Muscle layer of colon (tissue), 2 donors: ENCODE measurements around the gene SELPLG.

Source experiments
- H3K27ac ChIP-seq: one replicate; pipeline ENCODE4 v1.7.0; 2013; ENCODE audit warnings: low read depth, mild to moderate bottlenecking, low read length, moderate library complexity
- H3K27me3 ChIP-seq, 2 donors: one replicate each; pipeline ENCODE4 v1.7.0; 2013; ENCODE audit warnings: low read length in 2 of 2, mild to moderate bottlenecking in 2 of 2; ENCODE audit not compliant: insufficient read depth in 2 of 2, control insufficient read depth in 1 of 2
- H3K36me3 ChIP-seq: one replicate; pipeline ENCODE4 v1.7.0; 2013; ENCODE audit warnings: mild to moderate bottlenecking, low read length; ENCODE audit not compliant: insufficient read depth
- H3K4me1 ChIP-seq: one replicate; pipeline ENCODE4 v1.7.0; 2013; ENCODE audit warnings: mild to moderate bottlenecking, low read length; ENCODE audit not compliant: insufficient read depth
- H3K4me3 ChIP-seq, 2 donors: one replicate each; pipeline ENCODE4 v1.7.0; 2013; ENCODE audit warnings: low read length in 2 of 2, low read depth in 1 of 2, mild to moderate bottlenecking in 1 of 2, moderate library complexity in 1 of 2
- H3K9ac ChIP-seq: one replicate; pipeline ENCODE4 v1.7.0; 2013; ENCODE audit warnings: low read length
- H3K9me3 ChIP-seq: one replicate; pipeline ENCODE4 v1.7.0; 2013; ENCODE audit warnings: mild to moderate bottlenecking, low read length
- donor health status: abdominal sarcoma.
- donor health status: Adenocarcinoma of cecum.

Gene SELPLG

DNA sequence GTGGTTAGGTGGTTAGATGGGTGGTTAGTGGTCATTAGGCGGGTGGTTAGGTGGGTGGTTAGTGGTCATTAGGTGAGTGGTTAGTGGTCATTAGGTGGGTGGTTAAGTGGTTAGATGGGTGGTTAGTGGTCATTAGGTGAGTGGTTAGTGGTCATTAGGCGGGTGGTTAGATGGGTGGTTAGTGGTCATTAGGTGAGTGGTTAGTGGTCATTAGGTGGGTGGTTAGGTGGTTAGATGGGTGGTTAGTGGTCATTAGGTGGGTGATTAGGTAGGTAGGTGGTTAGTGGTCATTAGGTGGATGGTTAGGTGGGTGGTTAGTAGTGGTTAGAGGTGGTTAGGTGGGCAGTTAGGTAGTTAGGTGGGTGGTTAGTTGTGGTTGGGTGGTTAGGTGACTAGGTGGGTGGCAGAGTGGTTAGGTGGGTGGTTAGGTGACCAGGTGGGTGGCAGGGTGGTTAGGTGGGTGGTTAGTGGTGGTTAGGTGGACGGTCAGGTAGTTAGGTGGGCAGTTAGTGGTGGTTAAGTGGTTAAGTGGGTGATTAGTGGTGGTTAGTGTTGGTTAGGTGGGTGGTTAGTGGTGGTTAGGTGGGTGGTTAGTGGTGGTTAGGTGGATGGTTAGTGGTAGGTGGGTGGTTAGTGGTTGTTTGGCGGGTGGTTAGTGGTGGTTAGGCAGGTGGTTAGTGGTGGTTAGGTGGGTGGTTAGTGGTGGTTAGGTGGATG lies 27.8 kb downstream of the SELPLG start:
- no peak overlapping the region for H3K27ac ChIP-seq
- peaks cover 7% of the 10 kb centered on the region for H3K4me1 ChIP-seq
- H3K27me3 ChIP-seq = peaks cover 0 to 13% of the 10 kb centered on the region in 2 donors
- H3K4me3 ChIP-seq = no peak overlapping the region
- H3K9ac ChIP-seq = no peak overlapping the region
- H3K36me3 ChIP-seq = no peaks in the 10 kb centered on the region
- H3K9me3 ChIP-seq = no peaks in the 10 kb centered on the region

DNA sequence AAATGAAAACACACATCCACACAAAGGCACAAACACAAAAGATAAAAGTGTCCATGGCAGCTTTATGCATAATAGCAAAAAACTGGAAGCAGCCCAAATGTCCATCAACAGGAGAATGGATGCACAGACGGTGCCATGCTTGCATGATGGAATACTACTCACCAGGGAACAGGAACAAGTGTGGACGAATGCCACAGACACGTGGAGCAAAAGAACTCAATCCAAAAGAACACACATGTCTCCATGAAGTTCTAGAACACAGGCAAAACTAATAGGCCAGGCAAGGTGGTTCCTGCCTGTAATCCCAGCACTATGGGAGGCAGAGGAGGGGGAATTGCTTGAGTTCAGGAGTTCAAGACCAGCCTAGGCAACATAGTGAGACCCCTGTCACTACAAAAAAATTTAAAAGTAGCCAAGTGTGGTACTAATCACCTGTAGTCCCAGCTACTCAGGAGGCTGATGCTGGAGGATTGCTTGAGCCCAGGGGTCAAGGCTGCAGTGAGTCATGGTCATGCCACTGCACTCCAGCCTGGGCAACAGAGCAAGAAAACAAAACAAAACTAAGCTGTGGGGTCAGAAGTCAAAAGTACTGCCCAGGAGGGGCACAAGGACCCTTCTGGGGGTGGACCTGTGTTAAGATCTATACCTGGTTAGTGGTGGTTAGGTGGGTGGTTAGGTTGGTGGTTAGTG lies 28.5 kb downstream of the SELPLG start:
- H3K27ac ChIP-seq = no peak overlapping the region
- peaks cover 0 to 13% of the 10 kb centered on the region in 2 donors for H3K27me3 ChIP-seq
- H3K9me3 ChIP-seq = no peaks in the 10 kb centered on the region
- H3K36me3 ChIP-seq = no peaks in the 10 kb centered on the region
- H3K9ac ChIP-seq = no peak overlapping the region
- H3K4me3 ChIP-seq = no peak overlapping the region
- H3K4me1 ChIP-seq = peaks cover 5% of the 10 kb centered on the region

DNA sequence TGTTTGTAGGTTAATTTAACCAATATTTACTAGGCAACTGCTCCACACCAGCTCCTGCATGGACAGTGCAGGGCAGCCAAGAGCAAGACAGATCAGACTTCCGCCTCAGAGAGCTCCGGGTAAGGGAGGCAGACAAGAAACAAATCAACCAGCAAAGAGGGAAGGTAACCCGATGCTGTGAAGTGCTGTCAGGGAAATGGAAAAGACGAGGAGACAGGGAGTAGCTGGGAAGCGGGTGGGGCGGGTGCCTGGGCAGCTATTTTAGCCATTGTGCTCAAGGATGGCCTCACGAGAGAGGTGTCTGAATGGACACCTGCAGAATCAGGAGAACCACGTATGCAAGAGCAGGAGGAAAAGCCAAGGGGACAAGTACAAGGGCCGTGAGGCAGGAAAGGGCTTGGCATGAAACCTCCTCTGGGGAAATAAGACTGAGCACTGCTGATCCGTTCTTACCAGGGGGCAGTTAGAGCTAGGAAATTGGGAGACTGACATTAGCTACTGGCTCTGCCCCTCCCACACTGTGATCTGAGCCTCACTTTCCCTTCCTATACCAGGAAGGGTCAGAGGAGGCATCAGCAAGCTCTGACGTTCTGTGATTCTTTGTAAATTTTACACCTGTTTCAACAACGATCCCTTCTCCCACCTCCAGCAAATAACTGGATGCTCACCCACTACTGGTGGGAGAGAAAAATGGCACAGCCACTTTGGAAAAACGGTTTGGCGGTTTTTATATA lies 29.3 kb downstream of the SELPLG start:
- no peak overlapping the region for H3K4me3 ChIP-seq
- H3K4me1 ChIP-seq = no peaks in the 10 kb centered on the region
- H3K9me3 ChIP-seq = no peaks in the 10 kb centered on the region
- peaks cover 0 to 13% of the 10 kb centered on the region in 2 donors for H3K27me3 ChIP-seq
- no peaks in the 10 kb centered on the region for H3K36me3 ChIP-seq
- H3K9ac ChIP-seq = no peak overlapping the region
- H3K27ac ChIP-seq = no peak overlapping the region

DNA sequence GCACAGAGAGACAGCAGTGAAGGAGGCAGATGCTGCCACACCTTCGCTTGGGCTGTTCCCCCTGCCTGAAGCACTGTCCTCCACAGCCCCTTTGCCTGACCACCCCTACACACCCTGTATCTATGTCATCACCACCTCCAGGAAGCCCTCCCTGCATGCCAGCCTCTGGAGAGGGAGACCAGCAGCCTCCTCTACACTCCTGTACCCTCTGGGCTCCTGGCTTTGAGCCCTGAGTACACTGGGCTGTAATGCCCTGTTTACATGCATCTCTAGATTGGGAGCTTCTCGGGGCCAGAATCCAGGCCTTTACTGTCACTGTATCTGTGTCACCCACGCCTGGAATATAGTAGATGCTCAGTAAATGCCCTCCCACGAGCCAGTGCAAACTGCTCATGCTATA lies 30.0 kb downstream of the SELPLG start:
- Histone ChIP-seq H3K9me3 (no peaks in the 10 kb centered on the region), H3K9ac (no peak overlapping the region), H3K36me3 (no peaks in the 10 kb centered on the region)

DNA sequence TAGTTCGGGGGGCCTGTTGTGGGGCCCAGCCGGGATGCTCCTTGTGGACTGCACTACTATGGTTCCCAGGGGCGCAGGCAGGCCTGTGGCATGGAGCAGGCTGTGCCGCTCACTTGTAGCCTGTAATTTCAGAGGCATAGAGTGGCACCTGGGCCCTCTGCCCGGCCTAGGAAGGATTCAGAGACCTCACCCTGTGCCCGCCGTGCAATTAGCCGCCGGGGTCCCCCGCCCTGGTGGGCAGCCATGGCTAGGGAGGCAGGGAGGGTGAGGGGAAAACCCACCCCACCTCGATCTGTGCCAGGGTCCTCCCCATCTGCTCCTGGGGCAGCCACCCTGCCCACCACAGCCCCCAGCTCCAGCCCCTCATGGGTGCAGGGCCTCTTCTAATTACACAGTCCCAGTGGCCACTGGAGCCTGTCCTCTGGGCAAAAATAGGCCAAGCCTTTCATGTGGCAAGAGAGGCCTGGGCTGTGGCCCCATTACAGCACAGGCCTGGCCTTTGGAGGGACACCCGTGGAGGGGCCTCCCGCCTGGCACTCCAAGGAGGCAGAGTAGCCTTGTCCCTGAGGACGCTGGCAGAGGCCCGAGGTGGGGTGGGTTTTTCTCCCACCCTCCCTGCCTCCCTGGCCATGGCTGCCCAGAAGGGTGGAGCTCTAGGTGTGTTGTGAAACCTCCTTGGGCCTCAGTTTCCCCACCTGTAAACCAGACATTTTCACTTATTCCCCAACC lies 30.6 kb downstream of the SELPLG start:
- Histone ChIP-seq H3K9ac (no peak overlapping the region), H3K36me3 (no peaks in the 10 kb centered on the region), H3K27me3 (peaks cover 0 to 11% of the 10 kb centered on the region in 2 donors), H3K27ac (no peak overlapping the region), H3K4me1 (no peaks in the 10 kb centered on the region), H3K9me3 (no peaks in the 10 kb centered on the region), H3K4me3 (no peak overlapping the region)

More for the DNA sequence above, 30.0 kb downstream of the SELPLG start:
- H3K4me3 ChIP-seq = no peak overlapping the region
- H3K4me1 ChIP-seq = no peaks in the 10 kb centered on the region
- no peak overlapping the region for H3K27ac ChIP-seq
- peaks cover 0 to 13% of the 10 kb centered on the region in 2 donors for H3K27me3 ChIP-seq

DNA sequence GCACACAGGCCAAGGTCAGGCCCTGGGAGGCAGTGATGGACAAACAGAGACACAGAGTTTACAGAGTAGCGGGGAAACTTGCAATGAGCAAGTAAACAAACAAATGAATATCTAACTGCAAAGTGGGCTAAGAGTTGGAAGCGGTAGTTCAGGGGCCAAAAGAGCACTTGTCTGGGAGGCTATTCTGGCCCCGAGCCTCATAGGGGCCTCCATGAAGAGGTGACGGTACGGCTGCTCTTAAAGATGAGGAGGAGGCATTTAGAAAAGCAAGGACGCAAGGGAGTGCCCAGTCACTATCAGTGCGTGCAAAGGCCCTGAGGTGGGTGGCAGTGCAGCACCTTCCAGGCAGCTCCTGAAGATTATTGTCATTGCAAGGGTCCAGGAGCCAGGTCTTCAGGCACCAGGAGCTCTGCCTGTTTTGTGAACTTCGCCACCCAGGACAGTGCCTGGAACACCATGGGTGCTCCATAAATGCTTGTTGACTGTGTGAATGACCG lies 31.4 kb downstream of the SELPLG start:
- H3K27ac ChIP-seq = no peak overlapping the region
- H3K27me3 ChIP-seq = peaks cover 0 to 7% of the 10 kb centered on the region in 2 donors
- no peak overlapping the region for H3K9ac ChIP-seq
- no peaks in the 10 kb centered on the region for H3K4me1 ChIP-seq
- no peak overlapping the region for H3K4me3 ChIP-seq
- H3K9me3 ChIP-seq = no peaks in the 10 kb centered on the region
- no peaks in the 10 kb centered on the region for H3K36me3 ChIP-seq

DNA sequence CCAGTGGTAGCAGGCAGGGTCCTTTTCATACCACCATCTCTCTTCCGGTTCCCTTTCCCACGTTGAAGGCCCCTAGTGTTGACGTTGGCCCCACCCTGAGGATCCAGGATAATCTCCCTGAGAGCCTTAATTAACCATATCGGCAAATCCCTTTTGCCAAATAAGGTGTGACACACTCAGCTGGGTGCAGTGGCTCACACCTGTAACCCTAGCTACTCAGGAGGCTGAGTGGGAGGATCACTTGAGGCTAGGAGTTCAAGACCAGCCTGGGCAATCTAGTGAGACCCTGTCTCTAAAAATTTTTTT lies 33.0 kb downstream of the SELPLG start:
- no peak overlapping the region for H3K27ac ChIP-seq
- no peak overlapping the region for H3K9ac ChIP-seq
- no peaks in the 10 kb centered on the region for H3K4me1 ChIP-seq
- peaks cover 0 to 10% of the 10 kb centered on the region in 2 donors for H3K27me3 ChIP-seq
- H3K4me3 ChIP-seq = no peak overlapping the region
- no peaks in the 10 kb centered on the region for H3K9me3 ChIP-seq
- no peaks in the 10 kb centered on the region for H3K36me3 ChIP-seq

DNA sequence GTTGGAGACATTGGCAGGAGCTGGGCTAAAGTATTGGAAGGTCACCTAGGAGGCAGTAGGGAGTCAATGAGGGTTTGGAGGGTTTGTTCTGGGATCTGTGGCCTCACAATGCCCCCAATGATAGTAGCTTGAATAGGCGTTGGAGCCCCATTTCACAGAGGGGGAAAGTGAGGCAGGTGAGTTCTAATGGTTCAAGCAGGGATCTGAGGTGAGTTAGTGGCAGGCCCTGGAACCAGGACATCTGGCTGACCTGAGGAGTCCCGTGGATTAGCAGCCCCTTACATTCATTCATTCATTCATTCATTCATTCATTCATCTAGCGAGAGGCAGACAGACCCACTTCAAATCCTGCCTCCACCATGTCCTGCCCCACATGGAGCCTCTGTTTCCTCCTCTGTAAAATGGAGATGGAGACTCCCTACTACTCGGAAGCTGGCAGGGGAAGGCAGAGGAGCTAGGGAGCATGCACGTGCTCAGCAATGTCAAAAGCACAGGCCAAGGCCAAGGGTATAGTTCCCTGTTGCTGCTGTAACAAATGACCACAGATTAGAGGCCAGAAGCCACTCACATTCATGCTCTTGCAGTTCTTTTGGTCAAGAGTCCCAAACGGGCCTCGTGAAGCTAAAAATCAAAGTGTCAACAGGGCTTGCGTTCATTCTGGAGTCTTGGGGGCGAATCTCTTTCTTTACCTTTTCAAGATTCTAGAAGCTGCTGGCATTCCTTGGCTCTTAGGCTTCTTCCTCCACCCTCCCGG lies 33.6 kb downstream of the SELPLG start:
- no peak overlapping the region for H3K9ac ChIP-seq
- H3K9me3 ChIP-seq = no peaks in the 10 kb centered on the region
- H3K4me1 ChIP-seq = no peaks in the 10 kb centered on the region
- no peak overlapping the region for H3K4me3 ChIP-seq
- peaks cover 0 to 10% of the 10 kb centered on the region in 2 donors for H3K27me3 ChIP-seq
- H3K36me3 ChIP-seq = no peaks in the 10 kb centered on the region
- H3K27ac ChIP-seq = no peak overlapping the region

DNA sequence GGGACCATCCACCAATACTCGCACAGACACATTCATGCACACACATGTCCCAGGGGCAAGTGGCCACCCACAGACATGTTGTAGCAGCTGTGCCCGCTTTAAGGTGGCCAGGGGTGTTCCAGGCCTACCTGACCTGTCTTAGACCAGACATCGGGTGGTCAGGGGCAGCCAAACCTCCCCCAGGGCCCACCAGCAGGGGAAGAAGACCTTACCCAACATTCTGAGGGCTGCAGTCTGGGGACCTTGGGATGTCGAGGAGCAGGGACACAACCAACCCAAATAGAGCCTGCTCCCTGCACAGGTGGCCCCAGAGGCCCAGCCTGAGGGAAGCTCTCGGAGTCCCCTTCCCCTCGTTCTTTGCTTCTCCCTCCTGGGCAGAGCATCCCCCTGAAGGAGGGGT lies 34.2 kb downstream of the SELPLG start:
- no peaks in the 10 kb centered on the region for H3K36me3 ChIP-seq
- no peak overlapping the region for H3K4me3 ChIP-seq
- H3K9ac ChIP-seq = no peak overlapping the region
- no peaks in the 10 kb centered on the region for H3K9me3 ChIP-seq
- peaks cover 0 to 10% of the 10 kb centered on the region in 2 donors for H3K27me3 ChIP-seq
- H3K4me1 ChIP-seq = no peaks in the 10 kb centered on the region
- H3K27ac ChIP-seq = no peak overlapping the region

DNA sequence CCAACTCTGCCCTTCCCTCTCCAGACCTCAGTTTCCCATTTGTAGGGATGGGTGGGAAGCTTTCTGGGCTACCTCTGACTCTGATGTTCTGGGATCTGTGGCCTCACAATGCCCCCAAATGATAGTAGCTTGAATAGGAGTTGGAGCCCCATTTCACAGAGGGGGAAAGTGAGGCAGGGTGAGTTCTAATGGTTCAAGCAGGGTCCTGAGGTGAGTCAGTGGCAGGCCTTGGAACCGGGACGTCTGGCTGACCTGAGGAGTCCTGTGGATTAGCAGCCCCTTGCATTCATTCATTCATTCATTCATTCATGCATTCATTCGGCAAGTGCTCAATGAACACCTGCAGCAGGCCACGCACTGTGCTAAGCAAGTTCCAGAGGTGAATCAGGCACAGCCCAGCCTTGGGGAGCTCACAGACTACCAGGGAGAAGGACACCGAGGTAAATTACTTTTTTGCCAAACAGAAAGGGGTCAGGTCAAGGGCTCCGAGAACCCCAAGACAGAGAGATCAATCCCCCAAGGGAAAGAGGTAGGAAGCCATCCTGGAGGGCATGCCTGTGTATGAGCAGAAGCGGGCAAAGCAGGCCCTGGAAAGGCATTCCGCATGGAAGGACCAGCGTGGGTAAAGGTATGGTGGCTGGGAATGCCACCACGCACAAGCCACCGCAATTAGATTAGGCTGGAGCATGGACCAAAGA lies 35.0 kb downstream of the SELPLG start:
- H3K27me3 ChIP-seq = peaks cover 0 to 3% of the 10 kb centered on the region in 2 donors
- no peaks in the 10 kb centered on the region for H3K4me1 ChIP-seq
- H3K4me3 ChIP-seq = no peak overlapping the region
- no peak overlapping the region for H3K9ac ChIP-seq
- no peaks in the 10 kb centered on the region for H3K9me3 ChIP-seq
- no peaks in the 10 kb centered on the region for H3K36me3 ChIP-seq
- H3K27ac ChIP-seq = no peak overlapping the region
